Loucy (cell line): ENCODE results near the gene LOC128125822.
A peak's percentile ranks its signal among the peaks of the same experiment; 100 is the strongest.

Experiments used
- H2AFZ ChIP-seq: fragments of 200-600 bp; sonication (generic); 2 replicates; pipeline ENCODE4 v1.6.0; 2016; ENCODE audit warnings: antibody characterized with exemption, mild to moderate bottlenecking, low read length, moderate library complexity
- H3F3A ChIP-seq: fragments of 200-600 bp; 2 replicates; pipeline ENCODE4 v1.6.0; 2016; ENCODE audit warnings: antibody characterized with exemption, low read depth, mild to moderate bottlenecking
- H3K27me3 ChIP-seq: fragments of 200-600 bp; sonication (generic); 2 replicates; pipeline ENCODE4 v1.6.1; 2014; ENCODE audit warnings: low read length, mild to moderate bottlenecking; ENCODE audit not compliant: insufficient read depth, poor library complexity, severe bottlenecking
- H3K36me3 ChIP-seq: fragments of 200-600 bp; sonication (generic); 2 replicates; pipeline ENCODE4 v1.6.1; 2016; ENCODE audit warnings: low read length; ENCODE audit not compliant: insufficient read depth
- H3K4me1 ChIP-seq: fragments of 200-600 bp; sonication (generic); 2 replicates; pipeline ENCODE4 v1.5.1; 2014; ENCODE audit warnings: low read length, mild to moderate bottlenecking; ENCODE audit not compliant: insufficient read depth, poor library complexity, severe bottlenecking
- H3K4me2 ChIP-seq: fragments of 200-600 bp; sonication (generic); 2 replicates; pipeline ENCODE4 v1.6.0; 2014; ENCODE audit warnings: antibody characterized with exemption, low read length, low read depth, mild to moderate bottlenecking; ENCODE audit not compliant: poor library complexity, severe bottlenecking
- H3K4me3 ChIP-seq: fragments of 200-600 bp; sonication (generic); 2 replicates; pipeline ENCODE4 v1.5.1; 2014; ENCODE audit warnings: low read length, mild to moderate bottlenecking, mixed read lengths; ENCODE audit not compliant: poor library complexity, severe bottlenecking
- H3K79me2 ChIP-seq: fragments of 200-600 bp; sonication (generic); 2 replicates; pipeline ENCODE4 v1.6.1; 2014; ENCODE audit warnings: low read length; ENCODE audit not compliant: insufficient read depth
- H3K9ac ChIP-seq: fragments of 200-600 bp; sonication (generic); 2 replicates; pipeline ENCODE4 v1.6.0; 2014; ENCODE audit warnings: mild to moderate bottlenecking, low read depth, low read length, moderate library complexity; ENCODE audit not compliant: poor library complexity, severe bottlenecking
- H3K9me2 ChIP-seq: fragments of 200-600 bp; sonication (generic); replicated peaks from 2 replicates; pipeline ENCODE4 v1.6.1; 2016; ENCODE audit warnings: low read depth, low read length, mixed read lengths
- H3K9me3 ChIP-seq: fragments of 200-600 bp; sonication (generic); 2 replicates; pipeline ENCODE4 v1.6.1; 2014; ENCODE audit warnings: mild to moderate bottlenecking, antibody characterized with exemption, low read length, low read depth; ENCODE audit not compliant: insufficient read depth
- H4K20me1 ChIP-seq: fragments of 200-600 bp; sonication (generic); 2 replicates; pipeline ENCODE4 v1.6.0; 2014; ENCODE audit warnings: antibody characterized with exemption, low read length, mild to moderate bottlenecking; ENCODE audit not compliant: insufficient read depth, poor library complexity, severe bottlenecking
- CTCF ChIP-seq: fragments of 200-600 bp; sonication (generic); conservative IDR thresholded peaks from 2 replicates; pipeline ENCODE4 v1.5.1; 2014; ENCODE audit warnings: mild to moderate bottlenecking, antibody characterized with exemption, low read length
- EZH2phosphoT487 ChIP-seq: fragments of 200-600 bp; IDR thresholded peaks from 2 replicates; pipeline ENCODE4 v1.6.1; 2018; ENCODE audit warnings: antibody characterized with exemption, mild to moderate bottlenecking, moderate library complexity, borderline replicate concordance

The LOC128125822 gene

GRCh38 chr6:63592886-63593285, 20.6 kb downstream of the LOC128125822 start:
- Histone ChIP-seq H2AFZ (no peak overlapping the region), H3K4me3 (no peak overlapping the region), H3K4me1 (peaks cover 3% of the 10 kb centered on the region), H3K4me2 (no peak overlapping the region), H3K9me3 (no peaks in the 10 kb centered on the region), H3K36me3 (no peaks in the 10 kb centered on the region), H3K9ac (no peak overlapping the region), H3K27me3 (no peaks in the 10 kb centered on the region), H3K9me2 (no peaks in the 10 kb centered on the region), H3F3A (no peaks in the 10 kb centered on the region), H3K79me2 (no peaks in the 10 kb centered on the region), H4K20me1 (no peaks in the 10 kb centered on the region)
- TF ChIP-seq EZH2phosphoT487 (no peak), CTCF (no peak)

- Histone ChIP-seq H3K4me1 (peaks cover 8% of the 10 kb centered on the region), H2AFZ (peak overlapping the region; percentile 92), H3K9ac (no peak overlapping the region), H3K4me2 (peak overlapping the region; percentile 78), H3K79me2 (no peaks in the 10 kb centered on the region), H3K9me3 (no peaks in the 10 kb centered on the region), H4K20me1 (no peaks in the 10 kb centered on the region), H3F3A (no peaks in the 10 kb centered on the region), H3K27me3 (no peaks in the 10 kb centered on the region), H3K4me3 (peak overlapping the region; percentile 72), H3K36me3 (no peaks in the 10 kb centered on the region), H3K9me2 (no peaks in the 10 kb centered on the region)
- TF ChIP-seq CTCF, result no peak
- TF ChIP-seq EZH2phosphoT487, result no peak
Observed at GRCh38 chr6:63597141-63598048, 25.1 kb downstream of the LOC128125822 start.

- Histone ChIP-seq H3K27me3 (no peaks in the 10 kb centered on the region), H3K9me3 (no peaks in the 10 kb centered on the region), H3K4me3 (peak overlapping the region; percentile 72)
Observed at GRCh38 chr6:63598049-63599036, 26.1 kb downstream of the LOC128125822 start.

More at GRCh38 chr6:63598049-63599036, 26.1 kb downstream of the LOC128125822 start:
- Histone ChIP-seq H3K9ac (peak overlapping the region; percentile 48), H2AFZ (peak overlapping the region; percentile 92), H3K4me2 (peak overlapping the region; percentile 78), H4K20me1 (no peaks in the 10 kb centered on the region), H3K4me1 (peaks cover 8% of the 10 kb centered on the region), H3F3A (no peaks in the 10 kb centered on the region), H3K79me2 (no peaks in the 10 kb centered on the region), H3K36me3 (no peaks in the 10 kb centered on the region), H3K9me2 (no peaks in the 10 kb centered on the region)
- TF ChIP-seq CTCF, result peak; percentile 92
- no peak for TF ChIP-seq EZH2phosphoT487
